Aorta (tissue), 5 donors: ENCODE data around the gene TP53TG5. TPM values are rescaled to one million over a fixed set of nuclear protein-coding genes. Genes with fewer than 3 reads are reported as not detected.

Experiments
- ATAC-seq: fragments of 200-7000 bp; cut with Tn5 transposase; one replicate; pipeline ENCODE4 v1.9.1; 2022; ENCODE audit warnings: moderate library complexity; ENCODE audit not compliant: low FRiP score
- DNase-seq, 2 donors: peaks; one replicate each; pipeline ENCODE4 v3.0.0-alpha.2; 2020
- H3K27ac ChIP-seq, 2 donors: one replicate each; pipeline ENCODE4 v1.5.1; 2013; ENCODE audit warnings: low read length in 2 of 2, mild to moderate bottlenecking in 2 of 2, moderate library complexity in 2 of 2, control low read depth in 1 of 2, inconsistent platforms in 1 of 2, low read depth in 1 of 2
- H3K27me3 ChIP-seq, 2 donors: one replicate each; pipeline ENCODE4 v1.6.1; 2013; ENCODE audit warnings: control low read depth in 1 of 2, low read length in 1 of 2, mild to moderate bottlenecking in 1 of 2, moderate library complexity in 1 of 2; ENCODE audit not compliant: insufficient read depth in 2 of 2, control insufficient read depth in 1 of 2
- H3K36me3 ChIP-seq, 2 donors: one replicate each; pipeline ENCODE4 v1.6.1; 2013; ENCODE audit warnings: control low read depth in 1 of 2, low read length in 1 of 2, mild to moderate bottlenecking in 1 of 2; ENCODE audit not compliant: insufficient read depth in 2 of 2, control insufficient read depth in 1 of 2
- H3K4me1 ChIP-seq, 2 donors: one replicate each; pipeline ENCODE4 v1.6.1; 2013; ENCODE audit warnings: low read length in 2 of 2, control low read depth in 1 of 2, mild to moderate bottlenecking in 1 of 2, moderate library complexity in 1 of 2; ENCODE audit not compliant: insufficient read depth in 2 of 2, control insufficient read depth in 1 of 2
- H3K4me3 ChIP-seq, 2 donors: one replicate each; pipeline ENCODE4 v1.5.1; 2013; ENCODE audit warnings: low read length in 2 of 2, control low read depth in 1 of 2, mild to moderate bottlenecking in 1 of 2
- H3K9me3 ChIP-seq: one replicate; pipeline ENCODE4 v1.6.1; 2013; ENCODE audit warnings: mild to moderate bottlenecking, low read length; ENCODE audit not compliant: control insufficient read depth
- WGBS, 2 donors: extraction: QIAGEN DNeasy Blood & Tissue Kit; methylation state at CpG; one replicate each; pipeline ENCODE4 v1.1.7; 2013; 5-methylcytosine and 5-hydroxymethylcytosine counted together
- intact Hi-C, 2 donors: fragments of 100-400 bp; cut with DNase I; formaldehyde crosslinking; loops; one replicate each; pipeline versions ENCODE4 v1.14.2 to v1.15.0; 2022
- polyA plus RNA-seq, 2 donors: library from polyadenylated mRNA; stranded (reverse); fragments of 200-250 nt; gene quantifications; one replicate each; pipeline ENCODE4 v1.2.3, GENCODE V29; 2013
- total RNA-seq, 2 donors: library from RNA; stranded (reverse); fragmentation: NEBNext Ultra II Directional; extraction: Animal tissue kit (Norgen Biotek cat#: 25700); gene quantifications; one replicate each; pipeline ENCODE4 v1.2.1, GENCODE V29; 2021
- donor health status: healthy with polysubstance abuse.
- donor health status: Bipolar disorder and iron deficiency.
- donor health status: DM: no; HTN: no; CAD: no.
- donor health status: DM: no; HTN: no; CAD: no.
- donor health status: DM: yes; HTN: yes; CAD: no.

The TP53TG5 gene
- total and polyA plus RNA-seq, 4 donors, result 0.66 to 0.91 TPM; not detected in 2

GRCh38 chr20:45407067-45407745 is 29.1 kb upstream of the TP53TG5 start:
- H3K4me1 ChIP-seq, result peaks cover 2 to 9% of the 10 kb centered on the region in 2 donors
- peak; percentile 71 for ATAC-seq
- H3K36me3 ChIP-seq, result peaks cover 6 to 8% of the 10 kb centered on the region in 2 donors
- H3K27me3 ChIP-seq, result no peaks in the 10 kb centered on the region
- WGBS, 2 donors, result 2% methylated on average over 29 to 30 of the region's 30 CpGs
- peak; percentile 65 to 89 for DNase-seq
- H3K4me3 ChIP-seq, result peak overlapping the region; percentile 76 to 85
- H3K9me3 ChIP-seq, result no peaks in the 10 kb centered on the region
- H3K27ac ChIP-seq, result peak overlapping the region; percentile 68 to 95
- intact Hi-C loops, result no loop called here

GRCh38 chr20:45406260-45407066 is 28.3 kb upstream of the TP53TG5 start:
- ATAC-seq (peak; percentile 85), DNase-seq (peak; percentile 87 to 96)
- Histone ChIP-seq H3K36me3 (peaks cover 6 to 8% of the 10 kb centered on the region in 2 donors), H3K4me1 (peaks cover 2 to 9% of the 10 kb centered on the region in 2 donors), H3K27me3 (no peaks in the 10 kb centered on the region), H3K9me3 (no peaks in the 10 kb centered on the region), H3K27ac (peak overlapping the region; percentile 68 to 95), H3K4me3 (peak overlapping the region; percentile 76 to 85)
- 0 to 1% methylated on average over 64 to 87 of the region's 87 CpGs for WGBS, 2 donors
- intact Hi-C loops, result loop anchor here in 1 of 2 donors (1.0 kb wide), 1 partner anchor 33 kb away; no protein-coding TSS in a partner anchor

GRCh38 chr20:45405571-45406259 is 27.6 kb upstream of the TP53TG5 start:
- 1% methylated on average over 47 to 49 of the region's 49 CpGs for WGBS, 2 donors
- peaks cover 2 to 9% of the 10 kb centered on the region in 2 donors for H3K4me1 ChIP-seq
- no peaks in the 10 kb centered on the region for H3K9me3 ChIP-seq
- H3K36me3 ChIP-seq, result peaks cover 3 to 8% of the 10 kb centered on the region in 2 donors
- peak; percentile 66 to 83 for DNase-seq
- peak overlapping the region; percentile 76 to 85 for H3K4me3 ChIP-seq
- H3K27ac ChIP-seq, result peak overlapping the region; percentile 68 to 95
- intact Hi-C loops, result loop anchor here in 1 of 2 donors (1.0 kb wide), 1 partner anchor 32 kb away; no protein-coding TSS in a partner anchor
- ATAC-seq, result peak; percentile 61
- H3K27me3 ChIP-seq, result no peaks in the 10 kb centered on the region

GRCh38 chr20:45404438-45404837 is 26.3 kb upstream of the TP53TG5 start:
- H3K27ac ChIP-seq, result peak overlapping the region in 1 of 2 donors; percentile 21
- H3K36me3 ChIP-seq, result peaks cover 0 to 2% of the 10 kb centered on the region in 2 donors
- 79 to 81% methylated on average over 1 of the region's 1 CpG for WGBS, 2 donors
- intact Hi-C loops, result no loop called here
- no peaks in the 10 kb centered on the region for H3K9me3 ChIP-seq
- peaks cover 2 to 9% of the 10 kb centered on the region in 2 donors for H3K4me1 ChIP-seq
- no peak overlapping the region for H3K4me3 ChIP-seq
- H3K27me3 ChIP-seq, result no peaks in the 10 kb centered on the region
- DNase-seq, result no peak
- no peak for ATAC-seq

- DNase-seq (no peak), ATAC-seq (no peak)
- Histone ChIP-seq H3K27ac (no peak overlapping the region), H3K36me3 (no peaks in the 10 kb centered on the region), H3K4me1 (peaks cover 0 to 1% of the 10 kb centered on the region in 2 donors), H3K4me3 (no peak overlapping the region), H3K27me3 (no peaks in the 10 kb centered on the region), H3K9me3 (no peaks in the 10 kb centered on the region)
- intact Hi-C loops, result no loop called here
- 97 to 100% methylated on average over 1 of the region's 1 CpG for WGBS, 2 donors
Observed at GRCh38 chr20:45402946-45403345, 24.8 kb upstream of the TP53TG5 start.

GRCh38 chr20:45400346-45401031 is 22.4 kb upstream of the TP53TG5 start:
- H3K27me3 ChIP-seq, result no peaks in the 10 kb centered on the region
- no peak overlapping the region for H3K4me3 ChIP-seq
- DNase-seq, result no peak
- no peak for ATAC-seq
- no peaks in the 10 kb centered on the region for H3K9me3 ChIP-seq
- intact Hi-C loops, result no loop called here
- H3K27ac ChIP-seq, result no peak overlapping the region
- no peaks in the 10 kb centered on the region for H3K36me3 ChIP-seq
- 97% methylated on average over 6 of the region's 6 CpGs for WGBS, 2 donors
- no peaks in the 10 kb centered on the region for H3K4me1 ChIP-seq

- Histone ChIP-seq H3K9me3 (no peaks in the 10 kb centered on the region), H3K27me3 (no peaks in the 10 kb centered on the region), H3K4me1 (no peaks in the 10 kb centered on the region), H3K4me3 (no peak overlapping the region), H3K36me3 (no peaks in the 10 kb centered on the region), H3K27ac (no peak overlapping the region)
- ATAC-seq, result no peak
- DNase-seq, result no peak
- 94 to 100% methylated on average over 1 of the region's 1 CpG for WGBS, 2 donors
- intact Hi-C loops, result no loop called here
Observed at GRCh38 chr20:45399018-45399417, 20.9 kb upstream of the TP53TG5 start.

- Histone ChIP-seq H3K4me3 (no peak overlapping the region), H3K36me3 (no peaks in the 10 kb centered on the region), H3K9me3 (no peaks in the 10 kb centered on the region), H3K4me1 (no peaks in the 10 kb centered on the region), H3K27me3 (no peaks in the 10 kb centered on the region), H3K27ac (no peak overlapping the region)
- WGBS, 2 donors, result 85 to 89% methylated on average over 7 of the region's 7 CpGs
- ATAC-seq (no peak), DNase-seq (no peak)
- intact Hi-C loops, result no loop called here
Observed at GRCh38 chr20:45395114-45395415, 16.9 kb upstream of the TP53TG5 start.
